ENCODE results near the gene REG1A.

REG1A gene

DNA sequence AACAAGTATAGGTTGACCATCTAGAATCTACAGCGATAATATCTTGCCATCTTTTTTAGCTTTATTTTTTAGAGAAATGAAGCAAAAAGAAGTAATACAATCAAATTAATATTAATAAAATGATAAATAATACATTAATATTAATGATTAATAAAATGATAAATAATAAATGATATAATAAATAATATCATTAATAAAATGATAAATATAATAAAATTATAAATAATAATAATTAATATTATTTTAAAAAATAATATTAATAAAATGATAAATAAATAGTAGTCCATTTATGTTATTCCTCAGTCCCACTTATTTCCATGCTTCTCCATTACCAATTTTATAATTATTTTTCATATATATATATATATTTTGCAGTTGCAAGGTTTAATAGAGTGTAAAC, 42.5 kb downstream of the REG1A start:
- no peak overlapping the region for H3K4me2 ChIP-seq (ENCODE audit: low read length)

DNA sequence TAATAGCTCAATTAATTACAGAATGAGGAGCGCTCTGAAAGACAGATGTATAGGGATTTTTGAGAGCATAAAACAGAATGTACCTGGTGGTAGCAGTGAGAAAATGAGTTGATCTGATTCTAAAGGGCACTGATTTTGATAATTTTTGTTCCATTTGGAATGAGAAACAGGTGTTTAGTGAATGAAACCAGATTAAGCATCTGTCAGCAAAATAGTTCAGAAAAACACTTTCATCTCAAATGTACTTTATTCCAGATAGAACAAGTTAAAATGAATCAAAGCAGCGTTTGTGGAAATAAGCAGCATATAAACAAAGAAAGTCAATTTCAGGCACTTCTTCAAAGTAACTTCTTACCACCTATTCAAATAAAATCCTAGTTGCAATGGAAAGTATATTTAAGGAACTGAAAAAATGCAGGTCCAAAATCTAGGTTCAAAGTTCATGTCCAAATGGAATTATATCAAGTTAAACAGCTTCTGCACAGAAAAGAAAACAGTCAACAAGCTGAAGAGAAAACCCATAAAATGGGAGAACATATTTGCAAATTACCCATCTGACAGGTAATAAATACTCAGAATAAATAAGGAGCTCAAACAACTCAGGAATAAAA, 51.2 kb downstream of the REG1A start:
- H3K27me3 ChIP-seq (ENCODE audit: insufficient read depth, low read length) = no peaks in the 10 kb centered on the region
- no peak overlapping the region for H3K4me3 ChIP-seq (ENCODE audit: low read depth, low read length, poor library complexity, severe bottlenecking)
- no peak overlapping the region for H2AFZ ChIP-seq (ENCODE audit: low read length)
- H3K9me3 ChIP-seq (ENCODE audit: low read length) = no peaks in the 10 kb centered on the region
- no peaks in the 10 kb centered on the region for H3K4me1 ChIP-seq (ENCODE audit: insufficient read depth, low read length, severe bottlenecking)
- no peak overlapping the region for H3K27ac ChIP-seq (ENCODE audit: low read depth, low read length, poor library complexity, severe bottlenecking)
- TF ChIP-seq, protein P1, sequence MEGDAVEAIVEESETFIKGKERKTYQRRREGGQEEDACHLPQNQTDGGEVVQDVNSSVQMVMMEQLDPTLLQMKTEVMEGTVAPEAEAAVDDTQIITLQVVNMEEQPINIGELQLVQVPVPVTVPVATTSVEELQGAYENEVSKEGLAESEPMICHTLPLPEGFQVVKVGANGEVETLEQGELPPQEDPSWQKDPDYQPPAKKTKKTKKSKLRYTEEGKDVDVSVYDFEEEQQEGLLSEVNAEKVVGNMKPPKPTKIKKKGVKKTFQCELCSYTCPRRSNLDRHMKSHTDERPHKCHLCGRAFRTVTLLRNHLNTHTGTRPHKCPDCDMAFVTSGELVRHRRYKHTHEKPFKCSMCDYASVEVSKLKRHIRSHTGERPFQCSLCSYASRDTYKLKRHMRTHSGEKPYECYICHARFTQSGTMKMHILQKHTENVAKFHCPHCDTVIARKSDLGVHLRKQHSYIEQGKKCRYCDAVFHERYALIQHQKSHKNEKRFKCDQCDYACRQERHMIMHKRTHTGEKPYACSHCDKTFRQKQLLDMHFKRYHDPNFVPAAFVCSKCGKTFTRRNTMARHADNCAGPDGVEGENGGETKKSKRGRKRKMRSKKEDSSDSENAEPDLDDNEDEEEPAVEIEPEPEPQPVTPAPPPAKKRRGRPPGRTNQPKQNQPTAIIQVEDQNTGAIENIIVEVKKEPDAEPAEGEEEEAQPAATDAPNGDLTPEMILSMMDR (IDR thresholded peaks at IDR 0.05; ENCODE audit: low read length) = no peak
- TF ChIP-seq EZH2 (IDR thresholded peaks at IDR 0.05; ENCODE audit: borderline replicate concordance, low read length) = no peak
- H3K4me2 ChIP-seq (ENCODE audit: low read length) = no peak overlapping the region
- no peaks in the 10 kb centered on the region for H3K36me3 ChIP-seq (ENCODE audit: insufficient read depth, low read length)
- H3K9me2 ChIP-seq (ENCODE audit: low read depth, low read length) = no peaks in the 10 kb centered on the region
- no peaks in the 10 kb centered on the region for H3K79me2 ChIP-seq (ENCODE audit: insufficient read depth, low read length)
- no peak overlapping the region for H3K9ac ChIP-seq (ENCODE audit: low read length)
- no peaks in the 10 kb centered on the region for H4K20me1 ChIP-seq (ENCODE audit: insufficient read depth, low read length)
- H3F3A ChIP-seq (ENCODE audit: insufficient read depth, low read length) = no peaks in the 10 kb centered on the region

More for the DNA sequence above, 42.5 kb downstream of the REG1A start:
- Histone ChIP-seq H2AFZ (ENCODE audit: low read length) (no peak overlapping the region), H3K4me1 (ENCODE audit: insufficient read depth, low read length, severe bottlenecking) (no peaks in the 10 kb centered on the region), H3K79me2 (ENCODE audit: insufficient read depth, low read length) (no peaks in the 10 kb centered on the region), H3K27ac (ENCODE audit: low read depth, low read length, poor library complexity, severe bottlenecking) (no peak overlapping the region), H3F3A (ENCODE audit: insufficient read depth, low read length) (no peaks in the 10 kb centered on the region), H3K9me3 (ENCODE audit: low read length) (no peaks in the 10 kb centered on the region), H4K20me1 (ENCODE audit: insufficient read depth, low read length) (no peaks in the 10 kb centered on the region), H3K36me3 (ENCODE audit: insufficient read depth, low read length) (no peaks in the 10 kb centered on the region), H3K9me2 (ENCODE audit: low read depth, low read length) (no peaks in the 10 kb centered on the region; the same call in 1 of the 2 replicates), H3K9ac (ENCODE audit: low read length) (no peak overlapping the region), H3K27me3 (ENCODE audit: insufficient read depth, low read length) (no peaks in the 10 kb centered on the region), H3K4me3 (ENCODE audit: low read depth, low read length, poor library complexity, severe bottlenecking) (no peak overlapping the region)
- TF ChIP-seq, protein P1 (IDR thresholded peaks at IDR 0.05; ENCODE audit: low read length) = no peak
- TF ChIP-seq EZH2 (IDR thresholded peaks at IDR 0.05; ENCODE audit: borderline replicate concordance, low read length) = no peak
